K562 (cell line): ENCODE data around the gene POLR1A. TPM values are rescaled to one million over a fixed set of nuclear protein-coding genes. Genes with fewer than 3 reads are reported as not detected.

Experiments used
- ATAC-seq: fragments of 200-7000 bp; cut with Tn5 transposase; 3 replicates; pipeline ENCODE4 v1.9.1; 2020; ENCODE audit warnings: moderate library complexity
- BruUV-seq: library from RNA; stranded (reverse); fragments of 400-500 nt; replicated peaks from 2 replicates; lab custom pipeline; 2021; lab: Mats Ljungman, UMichigan
- CTCF ChIA-PET: fragments of 300-600 bp; formaldehyde crosslinking; extraction: SDS; loops from one replicate; lab custom pipeline; 2021; ENCODE audit warnings: low intra/inter-chr PET ratio; lab: Yijun Ruan, JAX
- POLR2A ChIA-PET: fragments of 300-600, 350-650 bp; sonication (Branson Sonifier 250); formaldehyde crosslinking; extraction: SDS; loops from one replicate; lab custom pipeline; 2021; ENCODE audit warnings: antibody characterized with exemption, inconsistent platforms; lab: Yijun Ruan, JAX
- DNase-seq, 4 experiments: peaks; one replicate each; pipeline versions ENCODE4 v3.0.0 to v3.0.0-alpha.2; 2011 to 2018; ENCODE audit warnings: low spot score in 3 of 4, mixed read lengths in 3 of 4; ENCODE audit errors: extremely low read depth in 1 of 4
- FAIRE-seq: peaks from 2 replicates; lab custom pipeline; 2011; peaks lifted over from hg19 to GRCh38; lab: Jason Lieb, UNC
- H2AFZ ChIP-seq: 2 replicates; pipeline ENCODE4 v1.6.0; 2011; ENCODE audit warnings: low read depth, low read length, control low read depth, inconsistent platforms
- H3K27ac ChIP-seq: fragments of 200-600 bp; 3 replicates; pipeline ENCODE4 v1.8.0; 2011; ENCODE audit warnings: low read depth, mild to moderate bottlenecking, control low read depth, inconsistent platforms, low read length, moderate library complexity, mixed read lengths; ENCODE audit errors: extremely low read depth
- H3K27me3 ChIP-seq, 2 experiments: fragments of 300-600 bp in 1 of 2; 2 replicates in 1 of 2; 3 replicates in 1 of 2; pipeline versions ENCODE4 v1.6.0 to v1.8.0; 2011; ENCODE audit warnings: inconsistent platforms in 2 of 2, low read length in 2 of 2, mild to moderate bottlenecking in 1 of 2, mixed read lengths in 1 of 2, moderate library complexity in 1 of 2; ENCODE audit not compliant: control insufficient read depth in 2 of 2, insufficient read depth in 2 of 2
- H3K36me3 ChIP-seq: fragments of 300-600 bp; 3 replicates; pipeline ENCODE4 v1.8.0; 2011; ENCODE audit warnings: mild to moderate bottlenecking, low read length, inconsistent platforms; ENCODE audit not compliant: control insufficient read depth, insufficient read depth
- H3K4me1 ChIP-seq, 2 experiments: fragments of 200-600 bp in 1 of 2; replicated peaks in 1 of 2; 2 replicates in 1 of 2; 3 replicates in 1 of 2; pipeline versions ENCODE4 v1.5.1 to v1.8.0; 2011; ENCODE audit warnings: inconsistent platforms in 2 of 2, low read length in 2 of 2, mild to moderate bottlenecking in 1 of 2, mixed read lengths in 1 of 2, moderate library complexity in 1 of 2; ENCODE audit not compliant: control insufficient read depth in 2 of 2, insufficient read depth in 2 of 2
- H3K4me2 ChIP-seq: 2 replicates; pipeline ENCODE4 v1.6.1; 2011; ENCODE audit warnings: low read length, control low read depth, inconsistent platforms, mixed read lengths; ENCODE audit not compliant: insufficient read depth
- H3K4me3 ChIP-seq: fragments of 200-600 bp; sonication (generic), shearing (Covaris generic); 2 replicates; pipeline ENCODE4 v1.5.1; 2016; ENCODE audit warnings: control low read depth, inconsistent platforms
- H3K79me2 ChIP-seq: fragments of 200-600 bp; 3 replicates; pipeline ENCODE4 v1.8.0; 2011; ENCODE audit warnings: low read length, inconsistent platforms; ENCODE audit not compliant: control insufficient read depth, insufficient read depth
- H3K9ac ChIP-seq, 2 experiments: 2 replicates each; pipeline versions ENCODE4 v1.6.0 to v1.6.1; 2011; ENCODE audit warnings: low read depth in 2 of 2, low read length in 2 of 2, control low read depth in 1 of 2, inconsistent platforms in 1 of 2, mild to moderate bottlenecking in 1 of 2, mixed read lengths in 1 of 2; ENCODE audit not compliant: insufficient read depth in 1 of 2
- H3K9me1 ChIP-seq: one replicate; pipeline ENCODE4 v1.6.0; 2011; ENCODE audit warnings: inconsistent platforms, mild to moderate bottlenecking, low read length, moderate library complexity; ENCODE audit not compliant: control insufficient read depth, insufficient read depth
- H3K9me3 ChIP-seq: replicated peaks from 2 replicates; pipeline ENCODE4 v1.5.1; 2011; ENCODE audit warnings: low read depth, low read length, inconsistent platforms; ENCODE audit not compliant: control insufficient read depth, insufficient read depth
- H4K20me1 ChIP-seq: replicated peaks from 2 replicates; pipeline ENCODE4 v1.6.1; 2011; ENCODE audit warnings: low read length, inconsistent platforms, mixed read lengths; ENCODE audit not compliant: control insufficient read depth, insufficient read depth
- ATF7 ChIP-seq: fragments of 450-650 bp; IDR thresholded peaks from 2 replicates; pipeline ENCODE4 v1.7.1; 2014; ENCODE audit warnings: mild to moderate bottlenecking, moderate library complexity
- ESRRB ChIP-seq: fragments of 250-450 bp; sonication (Bioruptor Pico); IDR thresholded peaks from 2 replicates; pipeline ENCODE4 v1.5.0; 2020; ENCODE audit warnings: mild to moderate bottlenecking, moderate library complexity, borderline replicate concordance
- GABPB2 ChIP-seq: fragments of 250-450 bp; sonication (Bioruptor Pico); conservative IDR thresholded peaks from 2 replicates; pipeline ENCODE4 v1.5.1; 2021; ENCODE audit warnings: mild to moderate bottlenecking
- MBD2 ChIP-seq: sonication (generic); IDR thresholded peaks from 2 replicates; pipeline ENCODE4 v1.6.1; 2016; ENCODE audit warnings: low read depth, borderline replicate concordance
- MCM2 ChIP-seq: fragments of 450-650 bp; IDR thresholded peaks from 2 replicates; pipeline ENCODE4 v1.6.1; 2017; ENCODE audit warnings: low read depth, mild to moderate bottlenecking
- MXD1 ChIP-seq: fragments of 250-450 bp; sonication (Bioruptor Pico); IDR thresholded peaks from 2 replicates; pipeline ENCODE4 v1.8.0; 2021; ENCODE audit warnings: borderline replicate concordance, mild to moderate bottlenecking, moderate library complexity; ENCODE audit not compliant: poor library complexity, severe bottlenecking
- NBN ChIP-seq: fragments of 450-650 bp; IDR thresholded peaks from 2 replicates; pipeline ENCODE4 v1.6.1; 2016; ENCODE audit warnings: low read depth, mild to moderate bottlenecking
- NELFE ChIP-seq: IDR thresholded peaks from 2 replicates; pipeline ENCODE4 v1.6.1; 2011; ENCODE audit warnings: mild to moderate bottlenecking; ENCODE audit not compliant: insufficient read depth, insufficient read length
- NRF1 ChIP-seq, 2 experiments: fragments of 450-650 bp; IDR thresholded peaks in 1 of 2; conservative IDR thresholded peaks in 1 of 2; 2 replicates each; pipeline ENCODE4 v1.6.1; 2014; ENCODE audit warnings: mild to moderate bottlenecking in 2 of 2
- PRMT5 ChIP-seq: sonication (generic); formaldehyde crosslinking; IDR thresholded peaks from 2 replicates; pipeline ENCODE4 v1.5.0; 2020; ENCODE audit warnings: missing genetic modification reagents
- RAD21 ChIP-seq, 2 experiments: fragments of 250-450 bp in 1 of 2; fragments of 450-650 bp in 1 of 2; sonication (Bioruptor Pico) in 1 of 2; formaldehyde crosslinking in 1 of 2; IDR thresholded peaks in 1 of 2; conservative IDR thresholded peaks in 1 of 2; 2 replicates each; pipeline versions ENCODE4 v1.4.0 to v1.8.0; 2020 to 2022; ENCODE audit warnings: mild to moderate bottlenecking in 2 of 2, moderate library complexity in 1 of 2
- SIN3A ChIP-seq, 2 experiments: fragments of 150-350 bp in 1 of 2; IDR thresholded peaks; 2 replicates each; pipeline ENCODE4 v1.6.1; 2011 to 2016; ENCODE audit warnings: borderline replicate concordance in 2 of 2, low read depth in 2 of 2, low read length in 2 of 2, mild to moderate bottlenecking in 2 of 2, moderate library complexity in 2 of 2; ENCODE audit not compliant: control insufficient read depth in 1 of 2
- SIX5 ChIP-seq, 2 experiments: IDR thresholded peaks; 2 replicates each; pipeline ENCODE4 v1.6.1; 2011; ENCODE audit warnings: low read length in 2 of 2, borderline replicate concordance in 1 of 2, low read depth in 1 of 2, mild to moderate bottlenecking in 1 of 2, moderate library complexity in 1 of 2; ENCODE audit not compliant: insufficient read depth in 1 of 2
- ZC3H11A ChIP-seq: IDR thresholded peaks from 2 replicates; pipeline ENCODE4 v1.6.1; 2012; ENCODE audit warnings: low read depth, low read length, improper control_type of control experiment
- ZNF282 ChIP-seq: sonication (generic); formaldehyde crosslinking; IDR thresholded peaks from 2 replicates; pipeline ENCODE4 v1.8.1; 2023; ENCODE audit warnings: missing genetic modification reagents
- ZNF316 ChIP-seq: fragments of 450-650 bp; IDR thresholded peaks from 2 replicates; pipeline ENCODE4 v1.6.1; 2016
- ZNF75A ChIP-seq: fragments of 450-650 bp; formaldehyde crosslinking; IDR thresholded peaks from 2 replicates; pipeline ENCODE4 v1.4.0; 2020; ENCODE audit warnings: mild to moderate bottlenecking
- ZNF77 ChIP-seq: fragments of 250-450 bp; sonication (Bioruptor Pico); IDR thresholded peaks from 2 replicates; pipeline ENCODE4 v1.5.0; 2020
- WGBS: fragments of 100-300 bp; shearing (Covaris generic); methylation state at CpG from one replicate; pipeline ENCODE4 v1.1.6; 2016; ENCODE audit warnings: low coverage, mixed read lengths; ENCODE audit not compliant: insufficient coverage; ENCODE audit errors: missing lambda C conversion rate; 5-methylcytosine and 5-hydroxymethylcytosine counted together
- in situ Hi-C: fragments of 300-500 bp; cut with MboI; formaldehyde crosslinking; loops from 4 replicates; pipeline ENCODE4 v1.15.0; 2018; ENCODE audit warnings: inconsistent platforms, mixed read lengths
- intact Hi-C: fragments of 100-400 bp; cut with micrococcal nuclease; formaldehyde crosslinking; loops from 2 replicates; pipeline ENCODE4 v1.14.2; 2022
- polyA plus RNA-seq, 8 experiments: library from polyadenylated mRNA; depleted of rRNA in 4 of 8; stranded (reverse) in 5 of 8; unstranded in 3 of 8; fragments of >200 nt; fragmentation: Nextera tagmentation in 2 of 8; fragmentation: Illumina TruSeq in 1 of 8; extraction: Ambion mirVana in 2 of 8; extraction: Trizol in 1 of 8; gene quantifications; 2 replicates each; pipeline versions ENCODE4 v1.2.1 to v1.2.3, GENCODE V29; 2011 to 2014; ENCODE audit warnings: inconsistent platforms in 1 of 8, missing spikeins in 1 of 8
- total RNA-seq, 7 experiments: library from RNA; depleted of rRNA in 6 of 7; stranded (reverse); fragments of >200 nt in 6 of 7; fragmentation: Illumina TruSeq in 2 of 7; extraction: Trizol in 2 of 7; gene quantifications; 2 replicates each; pipeline versions ENCODE4 v1.2.1 to v1.2.3, GENCODE V29; 2011 to 2021; ENCODE audit warnings: low replicate concordance in 1 of 7
- TF ChIP-seq, protein P1 (sequence below), 2 experiments: fragments of 450-650 bp in 1 of 2; sonication (generic) in 1 of 2; formaldehyde crosslinking in 1 of 2; IDR thresholded peaks in 1 of 2; conservative IDR thresholded peaks in 1 of 2; 2 replicates each; pipeline versions ENCODE4 v1.6.1 to v1.8.1; 2016 to 2023; ENCODE audit warnings: mild to moderate bottlenecking in 2 of 2, moderate library complexity in 2 of 2, inconsistent platforms in 1 of 2, missing genetic modification reagents in 1 of 2

POLR1A gene
- total and polyA plus RNA-seq, 9 of the 15 experiments (the other 6 are each of a cell fraction or from before 2014, with no cell fraction given), result 3.0 to 72.1 (median 21.8) TPM

DNA sequence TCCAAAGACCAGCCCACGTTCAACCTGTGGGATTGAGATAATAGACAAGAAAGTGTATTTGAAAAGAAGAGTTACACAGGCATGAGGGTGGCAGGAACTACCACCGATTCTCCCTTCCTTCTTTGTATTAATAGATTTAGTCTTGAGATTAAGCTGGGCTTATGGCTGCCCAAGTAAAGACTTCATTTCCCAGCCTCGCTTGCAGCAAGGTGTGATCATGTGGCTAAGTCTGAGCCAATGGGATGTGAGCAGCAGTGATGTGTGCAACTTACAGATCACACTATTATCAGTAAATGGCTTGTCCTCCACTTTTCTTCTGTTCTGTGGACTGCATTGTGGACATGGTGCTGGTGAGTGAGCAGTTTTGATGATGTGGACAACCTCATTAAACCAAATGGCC is 101.7 kb downstream of the POLR1A start (continued):
- no peak for TF ChIP-seq NELFE
- TF ChIP-seq ZNF77 (CRISPR knock-in tag), result no peak
- TF ChIP-seq NRF1 (conservative IDR thresholded peaks at IDR 0.05 in 1 of 2, IDR thresholded peaks at IDR 0.05 in 1 of 2), result 0 out of 4 replicates have a peak, but pooled peaks of 1 of the 2 experiments have one; percentile 11

- Histone ChIP-seq H3K27me3 (no peaks in the 10 kb centered on the region), H4K20me1 (no peaks in the 10 kb centered on the region), H3K4me2 (no peak overlapping the region), H2AFZ (peak overlapping the region; percentile 74), H3K9ac (no peak overlapping the region; a peak in 1 of 4 replicates), H3K79me2 (no peaks in the 10 kb centered on the region), H3K4me3 (no peak overlapping the region), H3K9me1 (no peaks in the 10 kb centered on the region), H3K4me1 (peaks cover 37 to 56% of the 10 kb centered on the region in 2 experiments), H3K36me3 (no peaks in the 10 kb centered on the region), H3K9me3 (peaks cover 3% of the 10 kb centered on the region; the same call in 1 of the 2 replicates), H3K27ac (no peak overlapping the region; the same call in 2 of the 3 replicates)
- ChIA-PET CTCF (no interaction called here), POLR2A (no interaction called here)
- FAIRE-seq (no peak), ATAC-seq (no peak), DNase-seq (no peak)
- in situ Hi-C loops (no loop called here), intact Hi-C loops (loop anchor here (5.0 kb wide), 1 partner anchor 51 kb away; no protein-coding TSS in a partner anchor)
- BruUV-seq, result no TSS peak
- WGBS, result 53% methylated on average over 1 of the region's 1 CpG
- TF ChIP-seq MCM2 (no peak), MBD2 (no peak), GABPB2 (CRISPR knock-in tag) (no peak), ZC3H11A (no peak), ESRRB (CRISPR knock-in tag) (no peak), ZNF316 (no peak), ZNF75A (CRISPR knock-in tag) (no peak), SIN3A (IDR thresholded peaks at IDR 0.05; ENCODE audit: borderline replicate concordance in 2 of 2, control insufficient read depth in 1 of 2, low read depth in 2 of 2, low read length in 2 of 2) (no peak), RAD21 (CRISPR knock-in tag; conservative IDR thresholded peaks at IDR 0.05 in 1 of 2, IDR thresholded peaks at IDR 0.05 in 1 of 2) (no peak), NBN (no peak), MXD1 (CRISPR knock-in tag) (no peak), ATF7 (peak; percentile 31; the same call in 1 of the 2 replicates), PRMT5 (CRISPR knock-in tag) (no peak), ZNF282 (CRISPR knock-in tag) (no peak), SIX5 (IDR thresholded peaks at IDR 0.05; ENCODE audit: borderline replicate concordance in 1 of 2, insufficient read depth in 1 of 2, low read depth in 1 of 2, low read length in 2 of 2) (no peak)
- TF ChIP-seq, protein P1, sequence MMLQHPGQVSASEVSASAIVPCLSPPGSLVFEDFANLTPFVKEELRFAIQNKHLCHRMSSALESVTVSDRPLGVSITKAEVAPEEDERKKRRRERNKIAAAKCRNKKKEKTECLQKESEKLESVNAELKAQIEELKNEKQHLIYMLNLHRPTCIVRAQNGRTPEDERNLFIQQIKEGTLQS (IDR thresholded peaks at IDR 0.05), result peak; percentile 63; the same call in 1 of the 2 replicates
- TF ChIP-seq, protein P1 (CRISPR knock-in tag; conservative IDR thresholded peaks at IDR 0.05), result no peak
Observed at GRCh38 chr2:86003104-86003503, 102.6 kb downstream of the POLR1A start.
